Mucosa of gallbladder (tissue), 1 donor: ENCODE data around the gene NCDN. TPM values are rescaled to one million over a fixed set of nuclear protein-coding genes. Genes with fewer than 3 reads are reported as not detected.

Experiments used
- DNase-seq: peaks from one replicate; pipeline ENCODE4 v3.0.0-alpha.2; 2020; ENCODE audit warnings: low spot score
- total RNA-seq: library from RNA; stranded (reverse); gene quantifications from one replicate; pipeline ENCODE4 v1.2.1, GENCODE V29; 2021
- donor health status: DM: no; HTN: no; CAD: no.

NCDN gene
- total RNA-seq, 1 donor from 2014 or later: 43.9 TPM

- no peak for DNase-seq
Observed at GRCh38 chr1:35589516-35590427, 32.2 kb downstream of the NCDN start.

GRCh38 chr1:35590476-35591040 lies 33.0 kb downstream of the NCDN start:
- DNase-seq: no peak

- DNase-seq: no peak
Observed at GRCh38 chr1:35591211-35591610, 33.6 kb downstream of the NCDN start.

- no peak for DNase-seq
Observed at GRCh38 chr1:35592991-35593769, 35.6 kb downstream of the NCDN start.

GRCh38 chr1:35594005-35594760 lies 36.6 kb downstream of the NCDN start:
- no peak for DNase-seq

- no peak for DNase-seq
Observed at GRCh38 chr1:35595684-35596083, 38.1 kb downstream of the NCDN start.

GRCh38 chr1:35597870-35598269 lies 40.3 kb downstream of the NCDN start:
- no peak for DNase-seq

GRCh38 chr1:35598895-35599294 lies 41.3 kb downstream of the NCDN start:
- DNase-seq: no peak

GRCh38 chr1:35599411-35599810 lies 41.8 kb downstream of the NCDN start:
- no peak for DNase-seq

- no peak for DNase-seq
Observed at GRCh38 chr1:35600593-35600992, 43.0 kb downstream of the NCDN start.

- no peak for DNase-seq
Observed at GRCh38 chr1:35603468-35603867, 45.9 kb downstream of the NCDN start.

GRCh38 chr1:35603941-35604340 lies 46.3 kb downstream of the NCDN start:
- DNase-seq: no peak

GRCh38 chr1:35605071-35605866 lies 47.7 kb downstream of the NCDN start:
- no peak for DNase-seq

- no peak for DNase-seq
Observed at GRCh38 chr1:35605867-35606182, 48.2 kb downstream of the NCDN start.

- DNase-seq: no peak
Observed at GRCh38 chr1:35611655-35612054, 54.1 kb downstream of the NCDN start.

GRCh38 chr1:35615440-35615839 lies 57.8 kb downstream of the NCDN start:
- DNase-seq: no peak

Other genes starting within 250 kb of the NCDN start
- gene KIAA0319L, start 396 bp upstream of the NCDN start, total RNA-seq: 82.5 TPM
- 0.66 TPM for gene TFAP2E, start 15.5 kb downstream of the NCDN start, total RNA-seq
- gene PSMB2, start 83.7 kb downstream of the NCDN start, total RNA-seq: 40.1 TPM
- gene C1orf216, start 161.1 kb downstream of the NCDN start, total RNA-seq: 11.0 TPM
- 0.95 TPM for gene CLSPN, start 212.2 kb downstream of the NCDN start, total RNA-seq